ENCODE measurements around the gene ANAPC16.

ANAPC16 gene

DNA sequence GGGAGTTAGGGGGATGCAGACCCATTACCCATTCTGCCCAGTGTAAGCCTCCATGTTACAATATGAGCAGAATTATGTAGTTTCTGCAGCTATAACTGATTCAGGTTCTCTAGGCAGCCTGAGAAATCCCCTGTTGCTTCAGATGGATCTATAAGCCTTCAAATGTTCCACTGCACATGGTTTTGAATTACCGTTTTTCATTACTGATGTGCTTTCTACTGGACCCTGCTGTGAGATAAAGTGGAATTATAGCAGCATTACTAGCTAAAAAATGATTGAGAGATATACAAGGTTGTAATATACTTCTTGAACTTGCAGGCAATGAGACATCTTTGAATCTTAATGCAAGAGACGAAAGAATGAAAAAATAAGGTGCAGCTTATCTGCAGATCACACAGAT lies 38.4 kb upstream of the ANAPC16 start:
- Histone ChIP-seq H3K27me3 (ENCODE audit: insufficient read depth, poor library complexity, severe bottlenecking) (no peaks in the 10 kb centered on the region), H3K4me3 (replicated peaks; ENCODE audit: insufficient read depth, low read length) (no peak overlapping the region), H3K27ac (replicated peaks) (no peak overlapping the region)
- TF ChIP-seq SPI1 (IDR thresholded peaks at IDR 0.05; ENCODE audit: borderline replicate concordance, low read depth): no peak
- TF ChIP-seq GABPA (IDR thresholded peaks at IDR 0.05; ENCODE audit: low read depth): no peak
- no peak for DNase-seq (ENCODE audit: low read depth in 1 of 2, low spot score in 1 of 2)

- H3K4me3 ChIP-seq (replicated peaks; ENCODE audit: insufficient read depth, low read length): no peak overlapping the region
- H3K27ac ChIP-seq (replicated peaks): no peak overlapping the region
- no peak for DNase-seq (ENCODE audit: low read depth in 1 of 2, low spot score in 1 of 2)
- H3K27me3 ChIP-seq (ENCODE audit: insufficient read depth, poor library complexity, severe bottlenecking): no peaks in the 10 kb centered on the region
- TF ChIP-seq SPI1 (IDR thresholded peaks at IDR 0.05; ENCODE audit: borderline replicate concordance, low read depth) (no peak), REST (IDR thresholded peaks at IDR 0.05; ENCODE audit: insufficient replicate concordance, low read depth) (no peak), GABPA (IDR thresholded peaks at IDR 0.05; ENCODE audit: low read depth) (no peak), POLR2AphosphoS5 (IDR thresholded peaks at IDR 0.05; ENCODE audit: low read depth) (no peak)
- TF ChIP-seq, protein P1, sequence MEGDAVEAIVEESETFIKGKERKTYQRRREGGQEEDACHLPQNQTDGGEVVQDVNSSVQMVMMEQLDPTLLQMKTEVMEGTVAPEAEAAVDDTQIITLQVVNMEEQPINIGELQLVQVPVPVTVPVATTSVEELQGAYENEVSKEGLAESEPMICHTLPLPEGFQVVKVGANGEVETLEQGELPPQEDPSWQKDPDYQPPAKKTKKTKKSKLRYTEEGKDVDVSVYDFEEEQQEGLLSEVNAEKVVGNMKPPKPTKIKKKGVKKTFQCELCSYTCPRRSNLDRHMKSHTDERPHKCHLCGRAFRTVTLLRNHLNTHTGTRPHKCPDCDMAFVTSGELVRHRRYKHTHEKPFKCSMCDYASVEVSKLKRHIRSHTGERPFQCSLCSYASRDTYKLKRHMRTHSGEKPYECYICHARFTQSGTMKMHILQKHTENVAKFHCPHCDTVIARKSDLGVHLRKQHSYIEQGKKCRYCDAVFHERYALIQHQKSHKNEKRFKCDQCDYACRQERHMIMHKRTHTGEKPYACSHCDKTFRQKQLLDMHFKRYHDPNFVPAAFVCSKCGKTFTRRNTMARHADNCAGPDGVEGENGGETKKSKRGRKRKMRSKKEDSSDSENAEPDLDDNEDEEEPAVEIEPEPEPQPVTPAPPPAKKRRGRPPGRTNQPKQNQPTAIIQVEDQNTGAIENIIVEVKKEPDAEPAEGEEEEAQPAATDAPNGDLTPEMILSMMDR (IDR thresholded peaks at IDR 0.05; ENCODE audit: insufficient read depth, low read length): no peak
Measured at GRCh38 chr10:72184156-72184555, 31.7 kb upstream of the ANAPC16 start.

DNA sequence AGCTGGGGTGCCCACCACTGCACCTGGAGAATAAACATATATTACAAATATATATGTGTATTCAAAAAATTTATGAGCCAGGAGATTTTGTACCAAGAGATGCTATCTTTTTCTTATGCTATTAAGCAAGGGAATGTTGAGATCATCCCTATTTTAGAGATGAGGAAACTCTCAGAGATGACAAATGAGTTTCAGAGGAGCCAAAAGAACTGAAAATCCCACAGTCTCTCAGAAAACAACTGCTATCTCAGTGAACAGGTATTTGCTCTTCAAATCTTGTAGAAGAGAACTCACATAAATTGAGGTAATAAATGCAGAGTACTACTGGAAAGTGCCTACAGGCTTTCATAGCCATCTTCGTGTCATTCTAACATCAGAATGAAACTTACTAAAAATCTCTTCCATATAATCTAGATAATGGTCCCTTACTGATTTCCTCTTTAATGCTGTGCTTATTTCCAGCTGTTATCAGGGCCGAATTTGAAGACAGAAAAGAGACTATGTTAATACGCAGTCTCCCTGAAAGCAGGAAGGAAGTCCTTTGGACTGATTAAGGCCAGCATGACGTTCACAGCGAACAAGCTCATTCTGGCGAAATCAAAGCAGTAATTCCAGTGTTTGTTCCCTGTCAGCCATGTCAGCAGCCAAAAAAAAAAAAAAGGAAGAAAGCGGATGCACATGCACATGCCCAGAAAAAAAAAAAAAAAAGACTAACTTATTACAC lies 29.4 kb upstream of the ANAPC16 start:
- Histone ChIP-seq H3K4me3 (replicated peaks; ENCODE audit: insufficient read depth, low read length) (no peak overlapping the region), H3K27me3 (ENCODE audit: insufficient read depth, poor library complexity, severe bottlenecking) (no peaks in the 10 kb centered on the region), H3K27ac (replicated peaks) (no peak overlapping the region)
- peak in 1 of 2 experiments; percentile 9 for DNase-seq (ENCODE audit: low read depth in 1 of 2, low spot score in 1 of 2)
- TF ChIP-seq, protein P1 (IDR thresholded peaks at IDR 0.05; ENCODE audit: insufficient read depth, low read length): no peak
- TF ChIP-seq GABPA (IDR thresholded peaks at IDR 0.05; ENCODE audit: low read depth): no peak
- TF ChIP-seq REST (IDR thresholded peaks at IDR 0.05; ENCODE audit: insufficient replicate concordance, low read depth): no peak

GRCh38 chr10:72186982-72187330 lies 28.9 kb upstream of the ANAPC16 start:
- H3K27ac ChIP-seq (replicated peaks): no peak overlapping the region
- H3K27me3 ChIP-seq (ENCODE audit: insufficient read depth, poor library complexity, severe bottlenecking): no peaks in the 10 kb centered on the region
- no peak for TF ChIP-seq POLR2AphosphoS5 (IDR thresholded peaks at IDR 0.05; ENCODE audit: low read depth)
- no peak for TF ChIP-seq GABPA (IDR thresholded peaks at IDR 0.05; ENCODE audit: low read depth)
- TF ChIP-seq, protein P1 (IDR thresholded peaks at IDR 0.05; ENCODE audit: insufficient read depth, low read length): no peak
- no peak for TF ChIP-seq SPI1 (IDR thresholded peaks at IDR 0.05; ENCODE audit: borderline replicate concordance, low read depth)
- TF ChIP-seq REST (IDR thresholded peaks at IDR 0.05; ENCODE audit: insufficient replicate concordance, low read depth): no peak
- no peak overlapping the region for H3K4me3 ChIP-seq (replicated peaks; ENCODE audit: insufficient read depth, low read length)
- DNase-seq (ENCODE audit: low read depth in 1 of 2, low spot score in 1 of 2): no peak

All from HL-60 (cell line).